DND-41 (cell line): ENCODE measurements around the gene ITGAV.

Source experiments
- ATAC-seq: fragments of 200-7000 bp; cut with Tn5 transposase; 3 replicates; pipeline ENCODE4 v1.9.1; 2021; ENCODE audit warnings: low read depth; ENCODE audit not compliant: insufficient read depth
- DNase-seq: peaks from one replicate; pipeline ENCODE4 v3.0.0-alpha.2; 2020
- H2AFZ ChIP-seq: 2 replicates; pipeline ENCODE4 v1.6.0; 2012; ENCODE audit warnings: low read depth, low read length
- H3K27ac ChIP-seq: 2 replicates; pipeline ENCODE4 v1.5.1; 2012; ENCODE audit warnings: low read length, inconsistent platforms
- H3K27me3 ChIP-seq: fragments of 200-600 bp; sonication (generic); 2 replicates; pipeline ENCODE4 v1.6.0; 2012; ENCODE audit warnings: low read length, mild to moderate bottlenecking, inconsistent platforms; ENCODE audit not compliant: insufficient read depth, poor library complexity
- H3K36me3 ChIP-seq: 2 replicates; pipeline ENCODE4 v1.5.1; 2012; ENCODE audit warnings: low read length, inconsistent platforms; ENCODE audit not compliant: insufficient read depth
- H3K4me1 ChIP-seq: 2 replicates; pipeline ENCODE4 v1.5.1; 2012; ENCODE audit warnings: mild to moderate bottlenecking, low read length; ENCODE audit not compliant: insufficient read depth
- H3K4me2 ChIP-seq: 2 replicates; pipeline ENCODE4 v1.6.0; 2012; ENCODE audit warnings: mild to moderate bottlenecking, moderate library complexity, low read length, inconsistent platforms; ENCODE audit not compliant: insufficient read depth
- H3K4me3 ChIP-seq, 2 experiments: fragments of 200-600 bp in 1 of 2; shearing (Covaris generic) in 1 of 2; 2 replicates each; pipeline ENCODE4 v1.5.1; 2012 to 2016; ENCODE audit warnings: inconsistent platforms in 2 of 2, low read length in 2 of 2, mild to moderate bottlenecking in 2 of 2, low read depth in 1 of 2, moderate library complexity in 1 of 2
- H3K79me2 ChIP-seq: 2 replicates; pipeline ENCODE4 v1.6.0; 2012; ENCODE audit warnings: low read length, inconsistent platforms; ENCODE audit not compliant: insufficient read depth
- H3K9ac ChIP-seq: 2 replicates; pipeline ENCODE4 v1.6.0; 2012; ENCODE audit warnings: low read depth, mild to moderate bottlenecking, inconsistent platforms, low read length, moderate library complexity
- H3K9me3 ChIP-seq: 2 replicates; pipeline ENCODE4 v1.5.1; 2012; ENCODE audit warnings: low read length, moderate library complexity, mild to moderate bottlenecking, inconsistent platforms; ENCODE audit not compliant: insufficient read depth, severe bottlenecking
- H4K20me1 ChIP-seq: 2 replicates; pipeline ENCODE4 v1.6.0; 2012; ENCODE audit warnings: low read length; ENCODE audit not compliant: insufficient read depth
- EZH2 ChIP-seq: IDR thresholded peaks from 3 replicates; pipeline ENCODE4 v1.6.1; 2012; ENCODE audit warnings: borderline replicate concordance, low read depth, mild to moderate bottlenecking, moderate library complexity, low read length, inconsistent platforms; ENCODE audit not compliant: severe bottlenecking
- TF ChIP-seq, protein P1 (sequence below): IDR thresholded peaks from 2 replicates; pipeline ENCODE4 v1.5.1; 2012; ENCODE audit warnings: borderline replicate concordance, low read length, moderate library complexity, mild to moderate bottlenecking; ENCODE audit not compliant: poor library complexity, severe bottlenecking; ENCODE audit errors: extremely low read depth

ITGAV gene

DNA sequence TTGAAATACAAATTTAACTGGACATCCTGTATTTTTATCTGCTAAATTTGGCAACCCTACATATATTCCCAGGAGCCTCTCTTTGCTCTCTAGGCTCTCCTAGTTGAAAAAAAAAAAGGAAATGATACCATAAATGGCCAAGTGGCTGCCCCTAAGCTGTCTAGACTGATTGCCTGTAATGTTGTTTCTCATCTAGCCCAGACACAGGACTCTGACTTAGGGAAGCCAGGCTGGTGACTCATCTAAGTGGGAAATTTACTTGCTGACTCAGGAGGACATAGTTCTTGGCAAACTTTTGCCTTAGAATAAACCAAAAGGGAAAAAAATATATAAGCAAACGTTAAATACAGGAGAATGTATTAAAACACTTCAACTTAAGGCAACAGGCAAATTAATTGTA is 14.6 kb upstream of the ITGAV start:
- Histone ChIP-seq H3K36me3 (no peaks in the 10 kb centered on the region), H4K20me1 (no peaks in the 10 kb centered on the region), H3K27me3 (no peaks in the 10 kb centered on the region), H3K4me3 (no peak overlapping the region), H3K9ac (no peak overlapping the region), H3K4me2 (no peak overlapping the region), H3K4me1 (no peaks in the 10 kb centered on the region), H3K9me3 (no peaks in the 10 kb centered on the region), H3K79me2 (no peaks in the 10 kb centered on the region), H3K27ac (no peak overlapping the region), H2AFZ (no peak overlapping the region)
- no peak for TF ChIP-seq EZH2
- TF ChIP-seq, protein P1, sequence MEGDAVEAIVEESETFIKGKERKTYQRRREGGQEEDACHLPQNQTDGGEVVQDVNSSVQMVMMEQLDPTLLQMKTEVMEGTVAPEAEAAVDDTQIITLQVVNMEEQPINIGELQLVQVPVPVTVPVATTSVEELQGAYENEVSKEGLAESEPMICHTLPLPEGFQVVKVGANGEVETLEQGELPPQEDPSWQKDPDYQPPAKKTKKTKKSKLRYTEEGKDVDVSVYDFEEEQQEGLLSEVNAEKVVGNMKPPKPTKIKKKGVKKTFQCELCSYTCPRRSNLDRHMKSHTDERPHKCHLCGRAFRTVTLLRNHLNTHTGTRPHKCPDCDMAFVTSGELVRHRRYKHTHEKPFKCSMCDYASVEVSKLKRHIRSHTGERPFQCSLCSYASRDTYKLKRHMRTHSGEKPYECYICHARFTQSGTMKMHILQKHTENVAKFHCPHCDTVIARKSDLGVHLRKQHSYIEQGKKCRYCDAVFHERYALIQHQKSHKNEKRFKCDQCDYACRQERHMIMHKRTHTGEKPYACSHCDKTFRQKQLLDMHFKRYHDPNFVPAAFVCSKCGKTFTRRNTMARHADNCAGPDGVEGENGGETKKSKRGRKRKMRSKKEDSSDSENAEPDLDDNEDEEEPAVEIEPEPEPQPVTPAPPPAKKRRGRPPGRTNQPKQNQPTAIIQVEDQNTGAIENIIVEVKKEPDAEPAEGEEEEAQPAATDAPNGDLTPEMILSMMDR: no peak
- no peak for ATAC-seq
- DNase-seq: no peak

DNA sequence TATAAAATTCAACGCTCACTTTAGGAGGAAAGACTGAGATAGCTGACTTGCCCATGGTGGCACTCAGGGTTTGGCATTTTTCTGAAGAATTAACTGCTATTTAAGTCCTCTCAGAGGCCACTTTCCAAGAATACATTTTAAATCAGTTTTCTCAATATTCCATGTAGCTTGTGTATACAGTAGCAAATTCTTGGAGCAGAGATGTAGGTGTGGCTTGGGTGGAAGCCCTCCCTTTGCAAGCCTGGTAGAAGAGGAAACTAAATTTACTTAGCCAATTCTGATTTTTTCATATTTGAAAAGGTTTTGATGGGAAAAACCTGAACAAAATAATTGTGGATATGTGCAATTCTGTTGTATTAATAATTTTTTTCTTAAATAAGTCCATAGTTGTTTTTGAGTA is 14.0 kb upstream of the ITGAV start:
- Histone ChIP-seq H3K27ac (no peak overlapping the region), H4K20me1 (no peaks in the 10 kb centered on the region), H3K27me3 (no peaks in the 10 kb centered on the region), H3K9me3 (no peaks in the 10 kb centered on the region), H3K4me3 (no peak overlapping the region), H3K36me3 (no peaks in the 10 kb centered on the region), H2AFZ (no peak overlapping the region), H3K4me2 (no peak overlapping the region), H3K4me1 (no peaks in the 10 kb centered on the region), H3K9ac (no peak overlapping the region), H3K79me2 (no peaks in the 10 kb centered on the region)
- no peak for ATAC-seq
- no peak for DNase-seq
- TF ChIP-seq EZH2: no peak
- TF ChIP-seq, protein P1: no peak

DNA sequence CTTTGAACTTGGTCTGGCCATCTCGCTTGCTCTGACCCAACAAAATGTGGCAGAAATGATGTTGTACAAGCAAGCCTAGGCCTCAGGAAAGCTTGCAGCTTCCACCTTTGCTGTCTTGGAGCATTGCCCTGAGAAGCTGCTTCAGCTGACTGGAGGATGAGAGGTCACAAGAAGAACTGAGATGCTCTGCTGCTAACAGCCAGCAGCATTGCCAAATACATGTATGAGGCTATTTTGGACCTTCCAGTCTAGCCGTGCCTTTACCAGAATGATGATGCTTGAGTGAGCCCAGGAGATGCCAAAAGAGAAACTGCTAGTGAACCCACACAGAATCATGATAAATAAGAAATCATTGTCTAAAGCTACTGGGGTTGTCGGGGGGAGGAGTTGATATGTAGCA is 13.2 kb upstream of the ITGAV start:
- DNase-seq (no peak), ATAC-seq (no peak)
- Histone ChIP-seq H3K27ac (no peak overlapping the region), H3K79me2 (no peaks in the 10 kb centered on the region), H2AFZ (no peak overlapping the region), H3K9me3 (no peaks in the 10 kb centered on the region), H3K4me1 (no peaks in the 10 kb centered on the region), H3K4me2 (no peak overlapping the region), H4K20me1 (no peaks in the 10 kb centered on the region), H3K36me3 (no peaks in the 10 kb centered on the region), H3K27me3 (no peaks in the 10 kb centered on the region), H3K9ac (no peak overlapping the region), H3K4me3 (no peak overlapping the region)
- TF ChIP-seq EZH2: no peak
- TF ChIP-seq, protein P1: no peak

DNA sequence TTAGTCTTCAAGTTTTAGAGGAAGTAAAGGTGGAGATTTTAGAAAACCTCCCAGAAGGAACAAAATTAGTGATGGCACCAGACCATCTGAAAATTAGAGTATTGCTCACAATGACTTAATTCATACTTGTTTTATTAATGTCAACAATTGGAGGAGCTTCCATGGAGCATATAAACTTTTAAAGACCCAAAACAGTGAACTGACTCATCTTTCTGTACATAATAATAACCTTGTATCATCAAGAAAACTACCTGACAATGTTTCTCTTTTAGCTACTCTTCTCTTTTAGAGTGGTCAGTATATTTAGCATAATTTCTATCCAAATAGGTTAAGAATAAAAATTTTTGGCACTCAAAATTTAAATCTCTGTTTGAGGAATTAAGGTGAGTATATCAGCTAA is 7.2 kb upstream of the ITGAV start:
- H2AFZ ChIP-seq: no peak overlapping the region
- no peaks in the 10 kb centered on the region for H3K27me3 ChIP-seq
- no peak overlapping the region for H3K9ac ChIP-seq
- no peaks in the 10 kb centered on the region for H3K4me1 ChIP-seq
- ATAC-seq (no peak), DNase-seq (no peak)
- H3K36me3 ChIP-seq: no peaks in the 10 kb centered on the region
- H4K20me1 ChIP-seq: no peaks in the 10 kb centered on the region
- H3K27ac ChIP-seq: no peak overlapping the region
- no peaks in the 10 kb centered on the region for H3K79me2 ChIP-seq
- TF ChIP-seq, protein P1: no peak
- TF ChIP-seq EZH2: no peak
- H3K4me2 ChIP-seq: no peak overlapping the region
- H3K4me3 ChIP-seq: no peak overlapping the region
- H3K9me3 ChIP-seq: no peaks in the 10 kb centered on the region
